K562 (cell line): ENCODE data around the gene KCNG1. TPM values are rescaled to one million over a fixed set of nuclear protein-coding genes. Genes with fewer than 3 reads are reported as not detected.

Experiments
- ADNP ChIP-seq: fragments of 200-800 bp; sonication (Bioruptor generic); IDR thresholded peaks from 2 replicates; pipeline ENCODE4 v1.6.1; 2016; ENCODE audit warnings: missing genetic modification characterization, missing compliant biosample characterization
- AFF1 ChIP-seq, 2 experiments: fragments of 450-650 bp; IDR thresholded peaks; 2 replicates each; pipeline ENCODE4 v1.6.1; 2018; ENCODE audit warnings: mild to moderate bottlenecking in 2 of 2, low read depth in 1 of 2; ENCODE audit not compliant: partially characterized antibody in 2 of 2
- ATF1 ChIP-seq, 2 experiments: fragments of 450-650 bp in 1 of 2; IDR thresholded peaks; 2 replicates each; pipeline ENCODE4 v1.6.1; 2016; ENCODE audit warnings: missing compliant biosample characterization in 1 of 2, missing genetic modification characterization in 1 of 2
- CBX8 ChIP-seq: fragments of 200-600 bp; sonication (generic); IDR thresholded peaks from 2 replicates; pipeline ENCODE4 v1.6.1; 2012; ENCODE audit warnings: borderline replicate concordance, mixed run types, low read depth, mild to moderate bottlenecking, moderate library complexity, mixed read lengths, low read length, control low read depth, inconsistent platforms; ENCODE audit not compliant: poor library complexity, severe bottlenecking; ENCODE audit errors: extremely low read depth
- CEBPG ChIP-seq, 3 experiments: fragments of 200-800 bp in 1 of 3; sonication (Bioruptor generic) in 1 of 3; sonication (generic) in 1 of 3; formaldehyde crosslinking in 1 of 3; IDR thresholded peaks in 2 of 3; conservative IDR thresholded peaks in 1 of 3; 2 replicates each; pipeline versions ENCODE4 v1.6.1 to v1.8.0; 2016 to 2022; ENCODE audit warnings: missing compliant biosample characterization in 2 of 3, missing genetic modification characterization in 2 of 3, mild to moderate bottlenecking in 1 of 3, missing genetic modification reagents in 1 of 3
- ELF4 ChIP-seq: fragments of 450-650 bp; formaldehyde crosslinking; IDR thresholded peaks from 2 replicates; pipeline ENCODE4 v1.4.0; 2022; ENCODE audit warnings: missing genetic modification characterization
- NFE2L1 ChIP-seq: fragments of 450-650 bp; IDR thresholded peaks from 2 replicates; pipeline ENCODE4 v1.6.1; 2016; ENCODE audit warnings: missing genetic modification characterization, low read depth, mild to moderate bottlenecking, missing compliant biosample characterization, moderate library complexity, borderline replicate concordance
- PHF20 ChIP-seq: fragments of 450-650 bp; IDR thresholded peaks from 2 replicates; pipeline ENCODE4 v1.6.1; 2018; ENCODE audit not compliant: partially characterized antibody
- POLR2B ChIP-seq: fragments of 450-650 bp; IDR thresholded peaks from 2 replicates; pipeline ENCODE4 v1.6.1; 2018; ENCODE audit warnings: low read depth; ENCODE audit not compliant: partially characterized antibody
- RBM39 ChIP-seq: fragments of 200-400 bp; formaldehyde crosslinking; optimal IDR thresholded peaks from 2 replicates; pipeline ENCODE3; 2018; ENCODE audit warnings: low read depth, low read length
- SREBF1 ChIP-seq: fragments of 150-350 bp; IDR thresholded peaks from 2 replicates; pipeline ENCODE4 v1.6.1; 2014; ENCODE audit warnings: antibody characterized with exemption, low read depth, low read length, borderline replicate concordance
- TEAD1 ChIP-seq, 2 experiments: fragments of 450-650 bp in 1 of 2; sonication (generic) in 1 of 2; formaldehyde crosslinking; IDR thresholded peaks; 2 replicates each; pipeline versions ENCODE4 v1.4.0 to v1.8.0; 2020 to 2022; ENCODE audit warnings: mild to moderate bottlenecking in 2 of 2, missing genetic modification reagents in 1 of 2
- TEAD4 ChIP-seq, 2 experiments: sonication (generic) in 1 of 2; formaldehyde crosslinking in 1 of 2; IDR thresholded peaks; 2 replicates each; pipeline versions ENCODE4 v1.6.1 to v1.8.0; 2012 to 2022; ENCODE audit warnings: borderline replicate concordance in 1 of 2, inconsistent platforms in 1 of 2, low read length in 1 of 2, mild to moderate bottlenecking in 1 of 2, missing genetic modification reagents in 1 of 2
- TGIF2 ChIP-seq: sonication (generic); formaldehyde crosslinking; IDR thresholded peaks from 2 replicates; pipeline ENCODE4 v1.8.1; 2022; ENCODE audit warnings: mild to moderate bottlenecking, missing genetic modification reagents, moderate library complexity
- THAP7 ChIP-seq: fragments of 250-450 bp; sonication (Bioruptor Pico); IDR thresholded peaks from 2 replicates; pipeline ENCODE4 v1.5.0; 2021
- ZBTB5 ChIP-seq: fragments of 450-650 bp; IDR thresholded peaks from 2 replicates; pipeline ENCODE4 v1.6.1; 2017; ENCODE audit warnings: antibody characterized with exemption
- ZC3H11A ChIP-seq: IDR thresholded peaks from 2 replicates; pipeline ENCODE4 v1.6.1; 2012; ENCODE audit warnings: low read depth, low read length, improper control_type of control experiment
- ZC3H4 ChIP-seq: sonication (generic); formaldehyde crosslinking; IDR thresholded peaks from 2 replicates; pipeline ENCODE4 v1.9.0; 2021; ENCODE audit warnings: missing genetic modification reagents, borderline replicate concordance
- polyA plus RNA-seq, 8 experiments: library from polyadenylated mRNA; depleted of rRNA in 4 of 8; stranded (reverse) in 5 of 8; unstranded in 3 of 8; fragments of >200 nt; fragmentation: Nextera tagmentation in 2 of 8; fragmentation: Illumina TruSeq in 1 of 8; extraction: Ambion mirVana in 2 of 8; extraction: Trizol in 1 of 8; gene quantifications; 2 replicates each; pipeline versions ENCODE4 v1.2.1 to v1.2.3, GENCODE V29; 2011 to 2014; ENCODE audit warnings: inconsistent platforms in 1 of 8, missing spikeins in 1 of 8
- total RNA-seq, 7 experiments: library from RNA; depleted of rRNA in 6 of 7; stranded (reverse); fragments of >200 nt in 6 of 7; fragmentation: Illumina TruSeq in 2 of 7; extraction: Trizol in 2 of 7; gene quantifications; 2 replicates each; pipeline versions ENCODE4 v1.2.1 to v1.2.3, GENCODE V29; 2011 to 2021; ENCODE audit warnings: low replicate concordance in 1 of 7

KCNG1 gene
- total and polyA plus RNA-seq, 9 of the 15 experiments (the other 6 are each of a cell fraction or from before 2014, with no cell fraction given): 0.06 to 1.5 (median 0.22) TPM; not detected in 2

- TF ChIP-seq AFF1 (IDR thresholded peaks at IDR 0.05; ENCODE audit: low read depth in 1 of 2, partially characterized antibody in 2 of 2) (no peak), POLR2B (peak; percentile 96), ELF4 (peak; percentile 45; the same call in 1 of the 2 replicates), ZC3H11A (no peak), THAP7 (CRISPR knock-in tag) (0 out of 2 replicates have a peak, but pooled peaks have one; percentile 32), TEAD1 (CRISPR knock-in tag; IDR thresholded peaks at IDR 0.05) (peak in 1 of 2 experiments; percentile 83; a peak in 2 of 4 replicates), PHF20 (peak; percentile 17), RBM39 (no peak), ZC3H4 (no peak), CEBPG (CRISPR knock-in tag; IDR thresholded peaks at IDR 0.05) (peak; percentile 68; the same call in 1 of the 2 replicates), CEBPG (tag; conservative IDR thresholded peaks at IDR 0.05 in 1 of 2, IDR thresholded peaks at IDR 0.05 in 1 of 2) (peak; percentile 83 to 92), ADNP (no peak), ATF1 (CRISPR knock-in tag; IDR thresholded peaks at IDR 0.05) (no peak), ATF1 (tag; IDR thresholded peaks at IDR 0.05) (peak; percentile 98), NFE2L1 (no peak), SREBF1 (peak; percentile 88; the same call in 1 of the 2 replicates), TGIF2 (peak; percentile 85), TEAD4 (IDR thresholded peaks at IDR 0.05; ENCODE audit: low read length) (peak; percentile 14; the same call in 1 of the 2 replicates), TEAD4 (CRISPR knock-in tag; IDR thresholded peaks at IDR 0.05; ENCODE audit: borderline replicate concordance) (no peak), CBX8 (no peak), ZBTB5 (no peak)
Measured at GRCh38 chr20:50957798-50958614, 64.9 kb downstream of the KCNG1 start, which contains the start of gene DPM1 (continued).
